Testis (tissue), 3 donors: Measurements from ENCODE around the gene E2F2. TPM values are rescaled to one million over a fixed set of nuclear protein-coding genes. Genes with fewer than 3 reads are reported as not detected.

Experiments
- DNase-seq: peaks from one replicate; pipeline ENCODE4 v3.0.0-alpha.2; 2019
- H3K27ac ChIP-seq, 2 donors: fragments of 200-600 bp; sonication (generic); one replicate each; pipeline ENCODE4 v1.5.1; 2019
- H3K27me3 ChIP-seq: fragments of 200-600 bp; sonication (generic); one replicate; pipeline ENCODE4 v1.5.1; 2019
- H3K36me3 ChIP-seq: fragments of 200-600 bp; sonication (generic); one replicate; pipeline ENCODE4 v1.5.1; 2017; ENCODE audit warnings: low read depth; ENCODE audit errors: missing control alignments
- H3K4me1 ChIP-seq: fragments of 200-600 bp; sonication (generic); one replicate; pipeline ENCODE4 v1.5.1; 2019
- H3K4me3 ChIP-seq, 2 donors: fragments of 200-600 bp; sonication (generic); one replicate each; pipeline ENCODE4 v1.5.1; 2017 to 2019
- H3K9me3 ChIP-seq: fragments of 200-600 bp; sonication (generic); one replicate; pipeline ENCODE4 v1.5.1; 2017
- CTCF ChIP-seq, 3 experiments: fragments of 450-650 bp in 2 of 3; fragments of 200-600 bp in 1 of 3; sonication (generic) in 1 of 3; IDR thresholded peaks; one replicate each; pipeline ENCODE4 v1.5.1; 2016 to 2019; ENCODE audit warnings: antibody characterized with exemption in 3 of 3, mild to moderate bottlenecking in 2 of 3, moderate library complexity in 1 of 3
- POLR2A ChIP-seq: fragments of 450-650 bp; IDR thresholded peaks from one replicate; pipeline ENCODE4 v1.6.1; 2017; ENCODE audit warnings: antibody characterized with exemption, mild to moderate bottlenecking, moderate library complexity
- WGBS, 2 donors: methylation state at CpG; one replicate each; pipeline ENCODE4 v1.1.5; 2018; 5-methylcytosine and 5-hydroxymethylcytosine counted together
- intact Hi-C: fragments of 100-400 bp; cut with DNase I; formaldehyde crosslinking; loops from one replicate; pipeline ENCODE4 v1.15.1; 2023; ENCODE audit warnings: low total_unique reads
- polyA plus RNA-seq: library from polyadenylated mRNA; stranded (reverse); fragments of 350-450 nt; fragmentation: Illumina TruSeq; extraction: RNeasy Lipid Tissue Mini Kit (QIAGEN cat#74804); gene quantifications from one replicate; pipeline ENCODE4 v1.2.3, GENCODE V29; 2014; ENCODE audit warnings: low read depth, low replicate concordance; ENCODE audit not compliant: insufficient read depth
- total RNA-seq, 2 donors: library from RNA; depleted of rRNA; stranded (reverse); fragments of >200 nt; gene quantifications; one replicate each; pipeline ENCODE4 v1.2.3, GENCODE V29; 2016

Gene E2F2
- total and polyA plus RNA-seq, 3 donors from 2014 or later: 4.2 to 6.6 (median 4.8) TPM

GRCh38 chr1:23462766-23463165, 68.3 kb downstream of the E2F2 start:
- TF ChIP-seq CTCF (IDR thresholded peaks at IDR 0.05): no peak
- TF ChIP-seq POLR2A: no peak
- intact Hi-C loops: no loop called here

GRCh38 chr1:23461050-23461449, 70.0 kb downstream of the E2F2 start:
- Histone ChIP-seq H3K27ac (no peak overlapping the region), H3K4me1 (no peaks in the 10 kb centered on the region), H3K4me3 (no peak overlapping the region), H3K36me3 (no peaks in the 10 kb centered on the region), H3K27me3 (no peaks in the 10 kb centered on the region), H3K9me3 (no peaks in the 10 kb centered on the region)
- no peak for DNase-seq
- TF ChIP-seq POLR2A (no peak), CTCF (IDR thresholded peaks at IDR 0.05) (no peak)
- intact Hi-C loops: no loop called here
- 84 to 86% methylated on average over 3 of the region's 3 CpGs for WGBS, 2 donors

More at GRCh38 chr1:23462766-23463165, 68.3 kb downstream of the E2F2 start:
- no peaks in the 10 kb centered on the region for H3K36me3 ChIP-seq
- DNase-seq: no peak
- no peaks in the 10 kb centered on the region for H3K9me3 ChIP-seq
- H3K27ac ChIP-seq: no peak overlapping the region
- 95% methylated on average over 2 of the region's 2 CpGs for WGBS, 2 donors
- H3K4me1 ChIP-seq: no peaks in the 10 kb centered on the region
- H3K27me3 ChIP-seq: no peaks in the 10 kb centered on the region
- no peak overlapping the region for H3K4me3 ChIP-seq

GRCh38 chr1:23460519-23460918, 70.5 kb downstream of the E2F2 start:
- Histone ChIP-seq H3K4me1 (no peaks in the 10 kb centered on the region), H3K9me3 (no peaks in the 10 kb centered on the region), H3K36me3 (no peaks in the 10 kb centered on the region), H3K4me3 (no peak overlapping the region), H3K27me3 (no peaks in the 10 kb centered on the region), H3K27ac (no peak overlapping the region)
- DNase-seq: no peak
- WGBS, 2 donors: 86 to 95% methylated on average over 4 of the region's 4 CpGs
- intact Hi-C loops: no loop called here
- TF ChIP-seq POLR2A (no peak), CTCF (IDR thresholded peaks at IDR 0.05) (no peak)

- no peaks in the 10 kb centered on the region for H3K36me3 ChIP-seq
- no peak overlapping the region for H3K4me3 ChIP-seq
- H3K9me3 ChIP-seq: no peaks in the 10 kb centered on the region
- 73 to 76% methylated on average over 2 of the region's 2 CpGs for WGBS, 2 donors
- H3K27ac ChIP-seq: no peak overlapping the region
- DNase-seq: no peak
- intact Hi-C loops: no loop called here
- no peak for TF ChIP-seq POLR2A
- TF ChIP-seq CTCF (IDR thresholded peaks at IDR 0.05): no peak
- no peaks in the 10 kb centered on the region for H3K4me1 ChIP-seq
- H3K27me3 ChIP-seq: no peaks in the 10 kb centered on the region
These were observed 71.7 kb downstream of the E2F2 start for GRCh38 chr1:23459338-23459757.

Other genes starting within 250 kb of the E2F2 start
- gene HNRNPR, start 186.9 kb downstream of the E2F2 start, total RNA-seq: 10 to 100 TPM; 93.8 to 95.8 TPM
- gene HNRNPR, start 186.9 kb downstream of the E2F2 start, polyA plus RNA-seq: 89.6 TPM
- 10 to 100 TPM; 26.7 to 29.0 TPM for gene ZNF436, start 161.4 kb downstream of the E2F2 start, total RNA-seq
- 24.6 TPM for gene ZNF436, start 161.4 kb downstream of the E2F2 start, polyA plus RNA-seq
- gene TCEA3, start 106.5 kb downstream of the E2F2 start, total RNA-seq: 10 to 100 TPM; 12.6 to 14.7 TPM
- 10.8 TPM for gene TCEA3, start 106.5 kb downstream of the E2F2 start, polyA plus RNA-seq
- gene ASAP3, start 47.1 kb downstream of the E2F2 start, total RNA-seq: 10 to 100 TPM; 43.1 to 48.0 TPM
- gene ASAP3, start 47.1 kb downstream of the E2F2 start, polyA plus RNA-seq: 34.1 TPM
- gene ID3, start 28.3 kb upstream of the E2F2 start, total RNA-seq: 10 to 100 TPM; 27.2 to 34.5 TPM
- 24.5 TPM for gene ID3, start 28.3 kb upstream of the E2F2 start, polyA plus RNA-seq
- gene RPL11, start 160.6 kb upstream of the E2F2 start, total RNA-seq: 100 to 1,000 TPM; 308 to 532 TPM
- 1,029 TPM for gene RPL11, start 160.6 kb upstream of the E2F2 start, polyA plus RNA-seq
- gene ELOA, start 212.2 kb upstream of the E2F2 start, total RNA-seq: 10 to 100 TPM; 38.7 to 41.9 TPM
- 51.3 TPM for gene ELOA, start 212.2 kb upstream of the E2F2 start, polyA plus RNA-seq
- 10 to 100 TPM; 83.7 to 89.9 TPM for gene PITHD1, start 247.2 kb upstream of the E2F2 start, total RNA-seq
- 99.3 TPM for gene PITHD1, start 247.2 kb upstream of the E2F2 start, polyA plus RNA-seq